ENCODE results near the gene DCLK1. TPM values are rescaled to one million over a fixed set of nuclear protein-coding genes. Genes with fewer than 3 reads are reported as not detected.

Gene DCLK1
- total RNA-seq, 1 donor from 2014 or later: 7.9 TPM

DNA sequence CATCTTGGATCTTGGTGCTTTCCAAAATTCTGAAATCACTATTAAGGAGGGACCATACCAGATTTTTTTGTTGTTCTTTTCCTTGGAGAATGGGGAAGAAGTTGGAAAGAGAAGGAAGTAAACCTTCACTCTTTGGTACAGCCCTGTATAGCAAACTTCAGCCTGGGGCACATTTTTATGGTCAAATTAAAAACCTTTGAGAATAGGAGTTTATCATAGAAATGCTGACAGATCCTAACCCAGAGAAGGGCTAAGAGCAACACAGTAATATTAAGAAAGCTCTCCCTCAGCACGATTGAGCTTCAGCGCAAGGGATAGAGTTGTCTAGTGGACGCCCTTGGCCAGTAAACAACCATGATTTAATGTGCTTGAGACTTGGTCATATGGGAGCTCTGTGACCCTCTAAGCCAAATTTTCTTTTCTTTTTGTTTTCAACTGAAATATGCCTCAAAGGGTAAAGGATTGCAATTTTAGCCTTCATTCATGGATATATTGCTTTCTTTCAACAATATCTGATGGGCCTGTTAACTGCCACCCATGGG lies 360.4 kb downstream of the DCLK1 start:
- H3K9me3 Mint-ChIP-seq (ENCODE audit: low read depth): no peaks in the 10 kb centered on the region
- H3K27me3 Mint-ChIP-seq (ENCODE audit: low read depth): no peaks in the 10 kb centered on the region
- H3K27ac Mint-ChIP-seq (ENCODE audit: unreplicated experiment): no peak overlapping the region
- TF ChIP-seq, protein P1, sequence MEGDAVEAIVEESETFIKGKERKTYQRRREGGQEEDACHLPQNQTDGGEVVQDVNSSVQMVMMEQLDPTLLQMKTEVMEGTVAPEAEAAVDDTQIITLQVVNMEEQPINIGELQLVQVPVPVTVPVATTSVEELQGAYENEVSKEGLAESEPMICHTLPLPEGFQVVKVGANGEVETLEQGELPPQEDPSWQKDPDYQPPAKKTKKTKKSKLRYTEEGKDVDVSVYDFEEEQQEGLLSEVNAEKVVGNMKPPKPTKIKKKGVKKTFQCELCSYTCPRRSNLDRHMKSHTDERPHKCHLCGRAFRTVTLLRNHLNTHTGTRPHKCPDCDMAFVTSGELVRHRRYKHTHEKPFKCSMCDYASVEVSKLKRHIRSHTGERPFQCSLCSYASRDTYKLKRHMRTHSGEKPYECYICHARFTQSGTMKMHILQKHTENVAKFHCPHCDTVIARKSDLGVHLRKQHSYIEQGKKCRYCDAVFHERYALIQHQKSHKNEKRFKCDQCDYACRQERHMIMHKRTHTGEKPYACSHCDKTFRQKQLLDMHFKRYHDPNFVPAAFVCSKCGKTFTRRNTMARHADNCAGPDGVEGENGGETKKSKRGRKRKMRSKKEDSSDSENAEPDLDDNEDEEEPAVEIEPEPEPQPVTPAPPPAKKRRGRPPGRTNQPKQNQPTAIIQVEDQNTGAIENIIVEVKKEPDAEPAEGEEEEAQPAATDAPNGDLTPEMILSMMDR (IDR thresholded peaks at IDR 0.05): no peak
- no peak for DNase-seq (ENCODE audit: low spot score)
- H3K4me1 Mint-ChIP-seq (ENCODE audit: low read depth): peaks cover 67% of the 10 kb centered on the region
- no peak overlapping the region for H3K4me3 Mint-ChIP-seq (ENCODE audit: unreplicated experiment)
- no peaks in the 10 kb centered on the region for H3K36me3 Mint-ChIP-seq (ENCODE audit: low read depth)

DNA sequence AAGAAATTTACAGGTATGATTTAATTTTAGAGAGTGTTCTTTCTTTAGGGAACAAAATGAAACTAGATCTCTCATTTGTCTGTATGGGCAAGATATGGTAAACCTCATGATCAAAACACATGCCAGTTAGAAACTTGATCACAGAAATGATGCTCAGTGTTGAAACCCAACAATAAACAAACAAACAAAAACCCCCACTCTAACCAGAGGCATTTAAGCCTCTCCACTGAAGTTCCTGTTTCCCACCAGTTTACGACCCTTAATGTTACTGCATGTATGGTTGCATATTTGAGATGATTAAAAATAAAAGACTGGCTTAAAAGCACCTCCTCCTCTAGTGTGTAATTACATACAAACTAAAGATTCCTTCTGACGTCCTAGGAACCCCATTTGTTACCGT lies 361.4 kb downstream of the DCLK1 start:
- no peak overlapping the region for H3K4me3 Mint-ChIP-seq (ENCODE audit: unreplicated experiment)
- H3K27ac Mint-ChIP-seq (ENCODE audit: unreplicated experiment): no peak overlapping the region
- DNase-seq (ENCODE audit: low spot score): no peak
- H3K4me1 Mint-ChIP-seq (ENCODE audit: low read depth): peaks cover 66% of the 10 kb centered on the region
- H3K36me3 Mint-ChIP-seq (ENCODE audit: low read depth): no peaks in the 10 kb centered on the region
- TF ChIP-seq, protein P1 (IDR thresholded peaks at IDR 0.05): no peak
- H3K27me3 Mint-ChIP-seq (ENCODE audit: low read depth): no peaks in the 10 kb centered on the region
- H3K9me3 Mint-ChIP-seq (ENCODE audit: low read depth): no peaks in the 10 kb centered on the region

DNA sequence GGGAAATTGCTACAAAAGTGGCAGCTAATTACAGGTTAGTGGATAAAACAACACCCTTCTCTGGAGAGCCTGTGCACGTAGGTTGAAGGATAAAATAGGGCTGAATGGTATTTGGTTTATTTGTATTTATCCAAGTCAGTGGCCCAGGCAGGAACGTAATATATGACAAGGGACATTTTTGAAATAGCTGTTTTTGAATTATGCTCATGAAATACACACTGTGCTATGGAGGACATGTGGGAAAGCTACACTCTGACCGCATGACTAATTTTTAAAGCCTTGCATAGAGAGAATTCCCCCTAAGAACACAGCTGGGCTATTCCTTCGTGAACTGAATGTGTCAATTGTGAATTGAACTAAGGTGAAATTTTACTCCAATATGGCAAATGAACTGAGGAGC lies 362.6 kb downstream of the DCLK1 start:
- no peaks in the 10 kb centered on the region for H3K27me3 Mint-ChIP-seq (ENCODE audit: low read depth)
- DNase-seq (ENCODE audit: low spot score): no peak
- H3K9me3 Mint-ChIP-seq (ENCODE audit: low read depth): no peaks in the 10 kb centered on the region
- TF ChIP-seq, protein P1 (IDR thresholded peaks at IDR 0.05): no peak
- H3K4me1 Mint-ChIP-seq (ENCODE audit: low read depth): peaks cover 69% of the 10 kb centered on the region
- no peaks in the 10 kb centered on the region for H3K36me3 Mint-ChIP-seq (ENCODE audit: low read depth)
- no peak overlapping the region for H3K4me3 Mint-ChIP-seq (ENCODE audit: unreplicated experiment)
- peak overlapping the region; percentile 62 for H3K27ac Mint-ChIP-seq (ENCODE audit: unreplicated experiment)

DNA sequence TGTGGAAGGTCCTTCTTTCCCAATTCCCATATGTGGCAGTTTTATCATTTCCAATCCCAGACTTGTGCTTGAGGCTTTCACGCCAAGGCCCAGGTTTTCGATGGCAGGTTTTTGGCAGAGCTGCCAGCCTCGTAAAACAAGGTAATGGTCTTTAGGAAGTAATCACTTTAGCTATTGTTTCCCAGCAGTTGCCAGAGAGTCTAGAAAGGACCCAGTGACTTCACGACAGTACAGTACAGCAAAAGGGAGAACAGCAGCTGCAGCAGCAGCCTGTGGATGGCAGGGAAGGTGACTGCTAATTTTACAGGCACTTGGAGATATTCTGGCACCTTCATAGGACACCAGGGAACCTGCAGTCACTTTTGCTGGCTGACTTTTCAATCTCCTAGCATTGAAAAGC lies 363.1 kb downstream of the DCLK1 start:
- no peak for DNase-seq (ENCODE audit: low spot score)
- H3K27ac Mint-ChIP-seq (ENCODE audit: unreplicated experiment): peak overlapping the region; percentile 23
- no peak overlapping the region for H3K4me3 Mint-ChIP-seq (ENCODE audit: unreplicated experiment)
- no peaks in the 10 kb centered on the region for H3K9me3 Mint-ChIP-seq (ENCODE audit: low read depth)
- TF ChIP-seq, protein P1 (IDR thresholded peaks at IDR 0.05): no peak
- H3K36me3 Mint-ChIP-seq (ENCODE audit: low read depth): no peaks in the 10 kb centered on the region
- peaks cover 64% of the 10 kb centered on the region for H3K4me1 Mint-ChIP-seq (ENCODE audit: low read depth)
- H3K27me3 Mint-ChIP-seq (ENCODE audit: low read depth): no peaks in the 10 kb centered on the region

DNA sequence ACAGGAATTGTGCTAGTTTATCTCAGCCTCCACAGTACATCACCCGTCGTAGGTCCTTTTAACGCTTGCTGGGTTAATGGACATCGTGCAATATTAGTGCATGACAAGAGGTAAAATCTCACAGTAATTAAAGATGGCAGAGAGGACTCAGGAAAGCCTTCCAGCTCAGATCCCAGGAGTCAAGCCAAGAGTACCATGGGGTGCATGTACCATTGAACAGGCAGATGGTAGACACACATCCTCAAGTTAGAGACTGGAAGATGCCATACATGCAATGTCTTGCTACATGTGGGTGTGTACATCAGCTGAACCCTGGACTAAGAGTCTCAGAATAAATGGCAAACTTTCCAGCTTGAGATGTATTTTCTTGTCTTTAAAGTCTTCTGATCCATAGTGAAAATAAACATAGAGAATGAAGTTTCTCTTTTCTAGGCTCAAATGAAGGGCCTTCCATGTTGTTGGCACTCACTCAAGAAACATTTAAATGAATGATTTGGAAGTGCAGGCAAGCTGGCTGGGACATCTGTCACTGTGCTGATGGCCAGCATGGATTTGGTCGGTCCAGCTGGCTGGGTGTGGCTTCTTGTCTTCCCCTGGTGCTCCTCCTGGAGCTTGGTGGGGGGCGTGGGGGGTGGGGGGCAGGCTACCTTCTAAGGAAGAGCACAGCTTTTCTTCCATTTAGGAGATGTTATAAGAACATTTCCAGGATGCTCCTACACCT lies 363.8 kb downstream of the DCLK1 start:
- DNase-seq (ENCODE audit: low spot score): no peak
- Mint-ChIP-seq H3K27me3 (ENCODE audit: low read depth) (no peaks in the 10 kb centered on the region), H3K9me3 (ENCODE audit: low read depth) (no peaks in the 10 kb centered on the region), H3K27ac (ENCODE audit: unreplicated experiment) (no peak overlapping the region), H3K4me1 (ENCODE audit: low read depth) (peaks cover 58% of the 10 kb centered on the region), H3K4me3 (ENCODE audit: unreplicated experiment) (no peak overlapping the region), H3K36me3 (ENCODE audit: low read depth) (no peaks in the 10 kb centered on the region)
- TF ChIP-seq, protein P1 (IDR thresholded peaks at IDR 0.05): no peak
